Body of pancreas (tissue), 4 donors: Measurements from ENCODE around the gene TASOR2. TPM values are rescaled to one million over a fixed set of nuclear protein-coding genes. Genes with fewer than 3 reads are reported as not detected.

ENCODE experiments used
- ATAC-seq: fragments of 150-250 bp; one replicate; pipeline ENCODE4 v1.9.1; 2016
- DNase-seq, 4 donors: peaks; one replicate each; pipeline ENCODE4 v3.0.0-alpha.2; 2019
- H3K27ac ChIP-seq, 4 donors: fragments of 200-600 bp; sonication (generic); 1 replicate in 3 of 4; 2 replicates in 1 of 4; pipeline versions ENCODE4 v1.5.1 to v1.6.1; 2016 to 2019; ENCODE audit warnings: mild to moderate bottlenecking in 1 of 4, mixed read lengths in 1 of 4, moderate library complexity in 1 of 4
- H3K27me3 ChIP-seq, 2 donors: fragments of 200-600 bp; sonication (generic); one replicate each; pipeline ENCODE4 v1.6.0; 2016; ENCODE audit warnings: mild to moderate bottlenecking in 1 of 2
- H3K36me3 ChIP-seq, 2 donors: fragments of 200-600 bp; sonication (generic); replicated peaks in 1 of 2; 2 replicates each; pipeline ENCODE4 v1.5.1; 2016; ENCODE audit warnings: low read depth in 2 of 2; ENCODE audit not compliant: insufficient read depth in 1 of 2
- H3K4me1 ChIP-seq: fragments of 200-600 bp; sonication (generic); one replicate; pipeline ENCODE4 v1.6.0; 2016
- H3K4me3 ChIP-seq, 2 donors: fragments of 200-600 bp; sonication (generic); 1 replicate in 1 of 2; 2 replicates in 1 of 2; pipeline ENCODE4 v1.5.1; 2016 to 2019
- H3K9me3 ChIP-seq, 3 donors: fragments of 200-600 bp; sonication (generic); 1 replicate in 2 of 3; 2 replicates in 1 of 3; pipeline ENCODE4 v1.5.1; 2016
- CTCF ChIP-seq, 7 experiments: fragments of 450-650 bp in 4 of 7; fragments of 200-600 bp in 3 of 7; sonication (generic) in 3 of 7; IDR thresholded peaks; one replicate each; pipeline ENCODE4 v1.5.1; 2016 to 2019; ENCODE audit warnings: antibody characterized with exemption in 7 of 7
- POLR2A ChIP-seq, 3 donors: fragments of 450-650 bp; IDR thresholded peaks; one replicate each; pipeline ENCODE4 v1.6.1; 2016; ENCODE audit warnings: antibody characterized with exemption in 3 of 3, mild to moderate bottlenecking in 2 of 3
- WGBS, 2 donors: methylation state at CpG; one replicate each; pipeline ENCODE4 v1.1.5; 2017; 5-methylcytosine and 5-hydroxymethylcytosine counted together
- intact Hi-C: fragments of 100-400 bp; cut with DNase I; formaldehyde crosslinking; loops from one replicate; pipeline ENCODE4 v1.15.1; 2023
- total RNA-seq, 2 donors: library from RNA; depleted of rRNA; stranded (reverse); fragments of >200 nt; gene quantifications; one replicate each; pipeline ENCODE4 v1.1.0, GENCODE V29; 2016

TASOR2 gene
- total RNA-seq, 2 donors from 2014 or later, result 47.2 to 114 TPM

- intact Hi-C loops, result no loop called here
- Histone ChIP-seq H3K27ac (no peak overlapping the region), H3K9me3 (no peaks in the 10 kb centered on the region), H3K4me3 (no peak overlapping the region), H3K27me3 (no peaks in the 10 kb centered on the region), H3K36me3 (peaks cover 9 to 10% of the 10 kb centered on the region in 2 donors), H3K4me1 (peaks cover 8% of the 10 kb centered on the region)
- 92 to 96% methylated on average over 6 to 11 of the region's 12 CpGs for WGBS, 2 donors
- TF ChIP-seq CTCF (IDR thresholded peaks at IDR 0.05) (no peak), POLR2A (IDR thresholded peaks at IDR 0.05) (no peak)
- DNase-seq (no peak), ATAC-seq (no peak)
These were observed 44.6 kb upstream of the TASOR2 start for GRCh38 chr10:5640036-5640435.

GRCh38 chr10:5640501-5640900, 44.1 kb upstream of the TASOR2 start:
- H3K9me3 ChIP-seq, result no peaks in the 10 kb centered on the region
- TF ChIP-seq POLR2A (IDR thresholded peaks at IDR 0.05) (no peak), CTCF (IDR thresholded peaks at IDR 0.05) (no peak)
- H3K36me3 ChIP-seq, result peaks cover 9 to 10% of the 10 kb centered on the region in 2 donors
- no peak overlapping the region for H3K4me3 ChIP-seq
- peaks cover 11% of the 10 kb centered on the region for H3K4me1 ChIP-seq
- ATAC-seq (no peak), DNase-seq (no peak)
- no peak overlapping the region for H3K27ac ChIP-seq
- intact Hi-C loops, result no loop called here
- no peaks in the 10 kb centered on the region for H3K27me3 ChIP-seq
- 87 to 88% methylated on average over 13 of the region's 13 CpGs for WGBS, 2 donors

GRCh38 chr10:5641501-5641900, 43.1 kb upstream of the TASOR2 start:
- 85 to 87% methylated on average over 22 to 25 of the region's 25 CpGs for WGBS, 2 donors
- H3K27ac ChIP-seq, result no peak overlapping the region
- ATAC-seq (no peak), DNase-seq (no peak)
- intact Hi-C loops, result no loop called here
- H3K4me1 ChIP-seq, result peaks cover 18% of the 10 kb centered on the region
- no peaks in the 10 kb centered on the region for H3K27me3 ChIP-seq
- H3K4me3 ChIP-seq, result no peak overlapping the region
- no peaks in the 10 kb centered on the region for H3K9me3 ChIP-seq
- no peak for TF ChIP-seq POLR2A (IDR thresholded peaks at IDR 0.05)
- TF ChIP-seq CTCF (IDR thresholded peaks at IDR 0.05), result no peak
- peaks cover 9 to 10% of the 10 kb centered on the region in 2 donors for H3K36me3 ChIP-seq

- Histone ChIP-seq H3K27ac (peak overlapping the region in 2 of 4 donors; percentile 7 to 8), H3K9me3 (no peaks in the 10 kb centered on the region), H3K4me3 (no peak overlapping the region), H3K27me3 (no peaks in the 10 kb centered on the region), H3K4me1 (peaks cover 18% of the 10 kb centered on the region), H3K36me3 (peaks cover 9 to 10% of the 10 kb centered on the region in 2 donors)
- intact Hi-C loops, result no loop called here
- DNase-seq (no peak), ATAC-seq (no peak)
- WGBS, 2 donors, result 82% methylated on average over 8 of the region's 8 CpGs
- TF ChIP-seq CTCF (IDR thresholded peaks at IDR 0.05), result no peak
- no peak for TF ChIP-seq POLR2A (IDR thresholded peaks at IDR 0.05)
These were observed 41.1 kb upstream of the TASOR2 start for GRCh38 chr10:5643346-5644067.

GRCh38 chr10:5644930-5645329, 39.7 kb upstream of the TASOR2 start:
- no peak overlapping the region for H3K4me3 ChIP-seq
- ATAC-seq (no peak), DNase-seq (no peak)
- H3K27ac ChIP-seq, result peak overlapping the region in 2 of 4 donors; percentile 62 to 78
- H3K4me1 ChIP-seq, result peaks cover 18% of the 10 kb centered on the region
- TF ChIP-seq CTCF (IDR thresholded peaks at IDR 0.05) (no peak), POLR2A (IDR thresholded peaks at IDR 0.05) (no peak)
- H3K27me3 ChIP-seq, result no peaks in the 10 kb centered on the region
- WGBS, 2 donors, result 90 to 92% methylated on average over 6 of the region's 6 CpGs
- H3K36me3 ChIP-seq, result peaks cover 10 to 12% of the 10 kb centered on the region in 2 donors
- H3K9me3 ChIP-seq, result no peaks in the 10 kb centered on the region
- intact Hi-C loops, result no loop called here
